GM23338 (cell line): Measurements from ENCODE around the gene BICDL1.

Experiments used
- EZH2 ChIP-seq: fragments of 200-600 bp; sonication (generic); IDR thresholded peaks from one replicate; pipeline ENCODE4 v1.8.0; 2017; ENCODE audit warnings: antibody characterized with exemption, mild to moderate bottlenecking, low read depth; ENCODE audit not compliant: unreplicated experiment
- EZH2phosphoT487 ChIP-seq: fragments of 200-600 bp; sonication (generic); IDR thresholded peaks from one replicate; pipeline ENCODE4 v1.8.1; 2018; ENCODE audit warnings: antibody characterized with exemption; ENCODE audit not compliant: unreplicated experiment
- JUNB ChIP-seq: IDR thresholded peaks from one replicate; pipeline ENCODE4 v1.6.1; 2016; ENCODE audit warnings: antibody characterized with exemption; ENCODE audit not compliant: unreplicated experiment
- POLR2AphosphoS5 ChIP-seq: IDR thresholded peaks from 2 replicates; pipeline ENCODE4 v1.6.1; 2016; ENCODE audit warnings: antibody characterized with exemption, low read depth
- TF ChIP-seq, protein P1 (sequence below), 2 experiments: fragments of 200-600 bp in 1 of 2; sonication (generic) in 1 of 2; conservative IDR thresholded peaks; 2 replicates each; pipeline versions ENCODE4 v1.5.1 to v1.6.1; 2016 to 2017; ENCODE audit warnings: antibody characterized with exemption in 2 of 2, low read depth in 2 of 2, mild to moderate bottlenecking in 2 of 2, moderate library complexity in 1 of 2
- TF ChIP-seq, protein P2 (sequence below): IDR thresholded peaks from one replicate; pipeline ENCODE4 v1.6.1; 2018; ENCODE audit warnings: antibody characterized with exemption; ENCODE audit not compliant: unreplicated experiment

DNA sequence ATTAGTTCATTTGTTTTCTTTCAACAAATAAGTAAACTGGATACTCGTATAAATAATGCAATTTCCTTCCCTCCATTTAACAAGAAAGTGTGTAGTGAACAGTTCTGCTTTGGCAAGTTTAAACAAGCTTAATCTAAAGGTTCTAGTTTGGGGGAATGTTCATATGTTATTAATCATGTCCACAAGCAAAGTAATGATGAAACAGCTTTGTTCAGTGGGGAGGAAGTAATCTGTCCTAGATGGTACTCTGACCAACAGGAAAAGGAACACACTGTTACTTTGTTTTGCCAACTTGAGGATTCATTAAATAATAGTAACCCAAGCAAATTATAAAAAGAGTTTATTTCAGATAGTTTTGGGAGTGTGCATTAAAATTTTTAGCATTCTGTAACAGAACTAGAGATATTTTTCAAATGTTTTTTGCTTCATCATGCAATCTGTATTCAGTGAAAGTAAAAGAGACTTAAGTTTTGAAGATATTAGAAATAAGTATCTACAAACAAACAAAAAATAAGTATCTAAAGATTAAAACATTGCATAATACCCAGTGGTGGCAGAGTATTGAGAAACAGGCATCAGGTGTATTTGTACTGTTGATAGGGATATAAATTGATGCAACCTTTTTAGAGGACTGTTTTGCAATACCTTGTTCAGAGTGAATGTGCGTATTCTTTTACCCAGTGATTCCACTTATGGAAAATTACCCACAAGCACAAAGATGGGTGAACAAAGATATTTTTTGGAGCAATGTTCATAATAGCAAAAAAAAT is 66.4 kb downstream of the BICDL1 start:
- TF ChIP-seq, protein P1, sequence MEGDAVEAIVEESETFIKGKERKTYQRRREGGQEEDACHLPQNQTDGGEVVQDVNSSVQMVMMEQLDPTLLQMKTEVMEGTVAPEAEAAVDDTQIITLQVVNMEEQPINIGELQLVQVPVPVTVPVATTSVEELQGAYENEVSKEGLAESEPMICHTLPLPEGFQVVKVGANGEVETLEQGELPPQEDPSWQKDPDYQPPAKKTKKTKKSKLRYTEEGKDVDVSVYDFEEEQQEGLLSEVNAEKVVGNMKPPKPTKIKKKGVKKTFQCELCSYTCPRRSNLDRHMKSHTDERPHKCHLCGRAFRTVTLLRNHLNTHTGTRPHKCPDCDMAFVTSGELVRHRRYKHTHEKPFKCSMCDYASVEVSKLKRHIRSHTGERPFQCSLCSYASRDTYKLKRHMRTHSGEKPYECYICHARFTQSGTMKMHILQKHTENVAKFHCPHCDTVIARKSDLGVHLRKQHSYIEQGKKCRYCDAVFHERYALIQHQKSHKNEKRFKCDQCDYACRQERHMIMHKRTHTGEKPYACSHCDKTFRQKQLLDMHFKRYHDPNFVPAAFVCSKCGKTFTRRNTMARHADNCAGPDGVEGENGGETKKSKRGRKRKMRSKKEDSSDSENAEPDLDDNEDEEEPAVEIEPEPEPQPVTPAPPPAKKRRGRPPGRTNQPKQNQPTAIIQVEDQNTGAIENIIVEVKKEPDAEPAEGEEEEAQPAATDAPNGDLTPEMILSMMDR (conservative IDR thresholded peaks at IDR 0.05; ENCODE audit: low read depth in 2 of 2): no peak
- TF ChIP-seq POLR2AphosphoS5 (no peak), JUNB (no peak), EZH2phosphoT487 (no peak), EZH2 (no peak)
- TF ChIP-seq, protein P2, sequence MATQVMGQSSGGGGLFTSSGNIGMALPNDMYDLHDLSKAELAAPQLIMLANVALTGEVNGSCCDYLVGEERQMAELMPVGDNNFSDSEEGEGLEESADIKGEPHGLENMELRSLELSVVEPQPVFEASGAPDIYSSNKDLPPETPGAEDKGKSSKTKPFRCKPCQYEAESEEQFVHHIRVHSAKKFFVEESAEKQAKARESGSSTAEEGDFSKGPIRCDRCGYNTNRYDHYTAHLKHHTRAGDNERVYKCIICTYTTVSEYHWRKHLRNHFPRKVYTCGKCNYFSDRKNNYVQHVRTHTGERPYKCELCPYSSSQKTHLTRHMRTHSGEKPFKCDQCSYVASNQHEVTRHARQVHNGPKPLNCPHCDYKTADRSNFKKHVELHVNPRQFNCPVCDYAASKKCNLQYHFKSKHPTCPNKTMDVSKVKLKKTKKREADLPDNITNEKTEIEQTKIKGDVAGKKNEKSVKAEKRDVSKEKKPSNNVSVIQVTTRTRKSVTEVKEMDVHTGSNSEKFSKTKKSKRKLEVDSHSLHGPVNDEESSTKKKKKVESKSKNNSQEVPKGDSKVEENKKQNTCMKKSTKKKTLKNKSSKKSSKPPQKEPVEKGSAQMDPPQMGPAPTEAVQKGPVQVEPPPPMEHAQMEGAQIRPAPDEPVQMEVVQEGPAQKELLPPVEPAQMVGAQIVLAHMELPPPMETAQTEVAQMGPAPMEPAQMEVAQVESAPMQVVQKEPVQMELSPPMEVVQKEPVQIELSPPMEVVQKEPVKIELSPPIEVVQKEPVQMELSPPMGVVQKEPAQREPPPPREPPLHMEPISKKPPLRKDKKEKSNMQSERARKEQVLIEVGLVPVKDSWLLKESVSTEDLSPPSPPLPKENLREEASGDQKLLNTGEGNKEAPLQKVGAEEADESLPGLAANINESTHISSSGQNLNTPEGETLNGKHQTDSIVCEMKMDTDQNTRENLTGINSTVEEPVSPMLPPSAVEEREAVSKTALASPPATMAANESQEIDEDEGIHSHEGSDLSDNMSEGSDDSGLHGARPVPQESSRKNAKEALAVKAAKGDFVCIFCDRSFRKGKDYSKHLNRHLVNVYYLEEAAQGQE: no peak
